KMS-11 (cell line): ENCODE data around the gene CCL19.

Experiments
- H2AFZ ChIP-seq: fragments of 200-600 bp; sonication (generic); 2 replicates; pipeline ENCODE4 v1.6.1; 2016; ENCODE audit warnings: antibody characterized with exemption, mixed run types, low read depth
- H3K27ac ChIP-seq: fragments of 200-600 bp; sonication (generic); 2 replicates; pipeline ENCODE4 v1.6.1; 2016; ENCODE audit warnings: mild to moderate bottlenecking, mixed run types
- H3K27me3 ChIP-seq: fragments of 200-600 bp; sonication (generic); 2 replicates; pipeline ENCODE4 v1.6.1; 2017; ENCODE audit warnings: mild to moderate bottlenecking, low read depth, mixed run types, moderate library complexity; ENCODE audit not compliant: insufficient read depth
- H3K36me3 ChIP-seq: fragments of 200-600 bp; sonication (generic); 2 replicates; pipeline ENCODE4 v1.6.1; 2017; ENCODE audit warnings: mild to moderate bottlenecking, mixed run types; ENCODE audit not compliant: insufficient read depth
- H3K4me1 ChIP-seq: fragments of 200-600 bp; sonication (generic); 2 replicates; pipeline ENCODE4 v1.6.1; 2016; ENCODE audit warnings: mild to moderate bottlenecking, low read depth, mixed run types; ENCODE audit not compliant: poor library complexity, severe bottlenecking
- H3K4me2 ChIP-seq: fragments of 200-600 bp; sonication (generic); 2 replicates; pipeline ENCODE4 v1.7.0; 2016; ENCODE audit warnings: mild to moderate bottlenecking, mixed run types
- H3K4me3 ChIP-seq: fragments of 200-600 bp; sonication (generic); IDR thresholded peaks from 2 replicates; pipeline ENCODE4 v1.6.1; 2017; ENCODE audit warnings: low read depth, low read length, mixed read lengths; ENCODE audit not compliant: insufficient read depth
- H3K79me2 ChIP-seq: fragments of 200-600 bp; sonication (generic); 2 replicates; pipeline ENCODE4 v1.6.1; 2016; ENCODE audit warnings: low read depth, mixed run types; ENCODE audit not compliant: insufficient read depth
- H3K9ac ChIP-seq: fragments of 200-600 bp; sonication (generic); 2 replicates; pipeline ENCODE4 v1.6.1; 2016; ENCODE audit warnings: mild to moderate bottlenecking, mixed run types
- H4K20me1 ChIP-seq: fragments of 200-600 bp; sonication (generic); 2 replicates; pipeline ENCODE4 v1.6.1; 2016; ENCODE audit warnings: mild to moderate bottlenecking, mixed run types; ENCODE audit not compliant: insufficient read depth
- CTCF ChIP-seq: fragments of 200-600 bp; sonication (generic); conservative IDR thresholded peaks from 2 replicates; pipeline ENCODE4 v1.6.1; 2017; ENCODE audit warnings: low read depth, mild to moderate bottlenecking, antibody characterized with exemption, low read length, moderate library complexity, mixed read lengths

CCL19 gene

GRCh38 chr9:34686732-34687131 lies 4.3 kb downstream of the CCL19 start:
- no peak for TF ChIP-seq CTCF
- H3K79me2 ChIP-seq: no peaks in the 10 kb centered on the region
- H2AFZ ChIP-seq: no peak overlapping the region
- no peaks in the 10 kb centered on the region for H3K27me3 ChIP-seq
- H4K20me1 ChIP-seq: no peaks in the 10 kb centered on the region
- H3K36me3 ChIP-seq: no peaks in the 10 kb centered on the region
- H3K4me2 ChIP-seq: no peak overlapping the region
- H3K9ac ChIP-seq: no peak overlapping the region
- no peaks in the 10 kb centered on the region for H3K4me1 ChIP-seq
- H3K27ac ChIP-seq: no peak overlapping the region
- no peak overlapping the region for H3K4me3 ChIP-seq

- Histone ChIP-seq H3K27ac (no peak overlapping the region), H3K4me3 (no peak overlapping the region), H2AFZ (no peak overlapping the region), H4K20me1 (no peaks in the 10 kb centered on the region), H3K27me3 (no peaks in the 10 kb centered on the region), H3K36me3 (no peaks in the 10 kb centered on the region), H3K79me2 (no peaks in the 10 kb centered on the region), H3K4me1 (no peaks in the 10 kb centered on the region), H3K9ac (no peak overlapping the region), H3K4me2 (no peak overlapping the region)
- no peak for TF ChIP-seq CTCF
Measured at GRCh38 chr9:34686231-34686630, 4.8 kb downstream of the CCL19 start.

GRCh38 chr9:34685591-34685990 lies 5.5 kb downstream of the CCL19 start:
- no peaks in the 10 kb centered on the region for H3K27me3 ChIP-seq
- H3K9ac ChIP-seq: no peak overlapping the region
- no peak overlapping the region for H2AFZ ChIP-seq
- TF ChIP-seq CTCF: no peak
- H3K79me2 ChIP-seq: no peaks in the 10 kb centered on the region
- H3K4me3 ChIP-seq: no peak overlapping the region
- no peak overlapping the region for H3K27ac ChIP-seq
- no peaks in the 10 kb centered on the region for H3K36me3 ChIP-seq
- no peak overlapping the region for H3K4me2 ChIP-seq
- H4K20me1 ChIP-seq: no peaks in the 10 kb centered on the region
- H3K4me1 ChIP-seq: no peaks in the 10 kb centered on the region

- Histone ChIP-seq H3K9ac (no peak overlapping the region), H3K4me1 (no peaks in the 10 kb centered on the region), H3K4me2 (no peak overlapping the region), H3K27me3 (no peaks in the 10 kb centered on the region), H3K27ac (no peak overlapping the region), H2AFZ (no peak overlapping the region), H4K20me1 (no peaks in the 10 kb centered on the region), H3K79me2 (no peaks in the 10 kb centered on the region), H3K4me3 (no peak overlapping the region), H3K36me3 (no peaks in the 10 kb centered on the region)
- TF ChIP-seq CTCF: no peak
Measured at GRCh38 chr9:34684816-34685215, 6.3 kb downstream of the CCL19 start.

- Histone ChIP-seq H4K20me1 (no peaks in the 10 kb centered on the region), H3K36me3 (no peaks in the 10 kb centered on the region), H3K27me3 (no peaks in the 10 kb centered on the region), H3K4me2 (no peak overlapping the region), H3K4me3 (no peak overlapping the region), H3K27ac (no peak overlapping the region), H3K4me1 (no peaks in the 10 kb centered on the region), H3K79me2 (no peaks in the 10 kb centered on the region), H2AFZ (no peak overlapping the region), H3K9ac (no peak overlapping the region)
- TF ChIP-seq CTCF: no peak
Measured at GRCh38 chr9:34684145-34684544, 6.9 kb downstream of the CCL19 start.
